ENCODE data around the gene ARL6.
A peak's percentile ranks its signal among the peaks of the same experiment; 100 is the strongest.

Gene ARL6

GRCh38 chr3:97825101-97825500 lies 60.5 kb downstream of the ARL6 start:
- peaks cover 31% of the 10 kb centered on the region for H3K4me1 ChIP-seq (ENCODE audit: low read depth, poor library complexity, severe bottlenecking)
- TF ChIP-seq, protein P1, sequence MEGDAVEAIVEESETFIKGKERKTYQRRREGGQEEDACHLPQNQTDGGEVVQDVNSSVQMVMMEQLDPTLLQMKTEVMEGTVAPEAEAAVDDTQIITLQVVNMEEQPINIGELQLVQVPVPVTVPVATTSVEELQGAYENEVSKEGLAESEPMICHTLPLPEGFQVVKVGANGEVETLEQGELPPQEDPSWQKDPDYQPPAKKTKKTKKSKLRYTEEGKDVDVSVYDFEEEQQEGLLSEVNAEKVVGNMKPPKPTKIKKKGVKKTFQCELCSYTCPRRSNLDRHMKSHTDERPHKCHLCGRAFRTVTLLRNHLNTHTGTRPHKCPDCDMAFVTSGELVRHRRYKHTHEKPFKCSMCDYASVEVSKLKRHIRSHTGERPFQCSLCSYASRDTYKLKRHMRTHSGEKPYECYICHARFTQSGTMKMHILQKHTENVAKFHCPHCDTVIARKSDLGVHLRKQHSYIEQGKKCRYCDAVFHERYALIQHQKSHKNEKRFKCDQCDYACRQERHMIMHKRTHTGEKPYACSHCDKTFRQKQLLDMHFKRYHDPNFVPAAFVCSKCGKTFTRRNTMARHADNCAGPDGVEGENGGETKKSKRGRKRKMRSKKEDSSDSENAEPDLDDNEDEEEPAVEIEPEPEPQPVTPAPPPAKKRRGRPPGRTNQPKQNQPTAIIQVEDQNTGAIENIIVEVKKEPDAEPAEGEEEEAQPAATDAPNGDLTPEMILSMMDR (conservative IDR thresholded peaks at IDR 0.05; ENCODE audit: low read depth, low read length): no peak
- no peak overlapping the region for H3K4me2 ChIP-seq
- H4K20me1 ChIP-seq (ENCODE audit: insufficient read depth): no peaks in the 10 kb centered on the region
- H3K27me3 ChIP-seq (ENCODE audit: insufficient read depth, low read depth): no peaks in the 10 kb centered on the region
- no peak overlapping the region for H3K27ac ChIP-seq
- H3K9ac ChIP-seq: no peak overlapping the region
- H2AFZ ChIP-seq (ENCODE audit: low read depth): no peak overlapping the region
- H3K79me2 ChIP-seq (ENCODE audit: insufficient read depth, low read depth): no peaks in the 10 kb centered on the region
- H3K36me3 ChIP-seq (ENCODE audit: insufficient read depth): no peaks in the 10 kb centered on the region
- no peak overlapping the region for H3K4me3 ChIP-seq (IDR thresholded peaks at IDR 0.05; ENCODE audit: insufficient read depth, low read depth, low read length)

DNA sequence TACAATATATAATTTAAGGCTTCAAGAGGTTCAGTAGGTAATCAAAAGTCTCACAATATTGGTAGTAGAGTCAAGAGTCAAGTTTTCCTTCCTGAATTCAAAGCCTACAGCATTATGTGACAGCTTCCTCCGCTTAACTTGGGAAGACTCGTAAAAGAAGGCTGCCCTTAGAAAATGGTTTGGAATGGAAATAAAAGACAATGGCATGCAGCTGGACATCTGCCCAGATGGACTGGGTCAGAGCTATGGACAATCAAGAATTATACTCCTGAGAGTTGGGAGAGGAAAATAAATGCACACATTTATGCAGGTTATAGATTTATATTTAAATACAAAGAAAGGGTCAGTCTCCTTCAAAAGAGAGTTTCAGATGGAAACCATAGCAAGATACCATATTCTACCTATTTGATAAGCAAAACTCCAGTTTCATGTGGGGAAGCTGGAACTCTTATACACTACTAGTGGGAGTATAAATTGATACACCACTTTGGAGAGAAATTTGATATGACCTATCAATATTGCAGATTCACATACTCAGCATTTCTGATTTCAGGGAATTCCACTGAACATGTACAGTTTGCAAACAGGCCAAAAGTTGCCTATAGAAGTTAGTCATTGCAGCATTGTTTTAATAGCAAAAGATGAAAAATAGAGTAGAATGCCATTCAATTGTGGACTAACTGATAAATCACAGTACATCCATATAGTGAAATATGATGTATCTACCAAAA lies 63.3 kb downstream of the ARL6 start:
- Histone ChIP-seq H3K79me2 (ENCODE audit: insufficient read depth, low read depth) (no peaks in the 10 kb centered on the region), H4K20me1 (ENCODE audit: insufficient read depth) (no peaks in the 10 kb centered on the region), H2AFZ (ENCODE audit: low read depth) (no peak overlapping the region), H3K36me3 (ENCODE audit: insufficient read depth) (no peaks in the 10 kb centered on the region), H3K4me2 (no peak overlapping the region), H3K27ac (no peak overlapping the region), H3K9ac (no peak overlapping the region), H3K4me1 (ENCODE audit: low read depth, poor library complexity, severe bottlenecking) (peaks cover 19% of the 10 kb centered on the region), H3K4me3 (IDR thresholded peaks at IDR 0.05; ENCODE audit: insufficient read depth, low read depth, low read length) (no peak overlapping the region), H3K27me3 (ENCODE audit: insufficient read depth, low read depth) (no peaks in the 10 kb centered on the region)
- TF ChIP-seq, protein P1 (conservative IDR thresholded peaks at IDR 0.05; ENCODE audit: low read depth, low read length): no peak

DNA sequence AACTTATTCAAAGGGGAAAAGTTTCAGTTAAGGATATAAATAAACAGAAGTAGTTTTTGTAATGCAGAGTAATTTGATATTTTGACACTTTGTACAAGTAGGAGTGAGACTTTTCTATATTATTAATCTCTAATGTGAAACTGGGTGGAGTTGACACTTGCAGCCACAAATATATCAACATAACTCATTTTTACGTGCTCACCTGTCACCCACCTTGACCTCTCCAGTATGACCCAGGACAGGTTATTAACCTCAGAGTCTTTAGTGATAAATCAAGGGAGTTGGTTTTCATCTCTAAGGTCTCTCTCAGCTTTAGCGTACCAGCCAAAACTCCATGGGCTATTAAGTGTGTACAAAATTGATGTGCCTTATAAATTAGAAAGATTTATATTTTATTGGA lies 64.6 kb downstream of the ARL6 start:
- no peaks in the 10 kb centered on the region for H3K27me3 ChIP-seq (ENCODE audit: insufficient read depth, low read depth)
- peak overlapping the region; percentile 1; the same call in 1 of the 2 replicates for H3K4me2 ChIP-seq
- no peak overlapping the region for H3K4me3 ChIP-seq (IDR thresholded peaks at IDR 0.05; ENCODE audit: insufficient read depth, low read depth, low read length)
- no peak overlapping the region for H3K27ac ChIP-seq
- no peaks in the 10 kb centered on the region for H4K20me1 ChIP-seq (ENCODE audit: insufficient read depth)
- peaks cover 16% of the 10 kb centered on the region for H3K4me1 ChIP-seq (ENCODE audit: low read depth, poor library complexity, severe bottlenecking)
- H3K36me3 ChIP-seq (ENCODE audit: insufficient read depth): no peaks in the 10 kb centered on the region
- H3K9ac ChIP-seq: no peak overlapping the region
- no peak overlapping the region for H2AFZ ChIP-seq (ENCODE audit: low read depth)
- TF ChIP-seq, protein P1 (conservative IDR thresholded peaks at IDR 0.05; ENCODE audit: low read depth, low read length): no peak
- no peaks in the 10 kb centered on the region for H3K79me2 ChIP-seq (ENCODE audit: insufficient read depth, low read depth)

GRCh38 chr3:97830638-97831037 lies 66.1 kb downstream of the ARL6 start:
- no peaks in the 10 kb centered on the region for H3K79me2 ChIP-seq (ENCODE audit: insufficient read depth, low read depth)
- no peak overlapping the region for H3K4me2 ChIP-seq
- no peaks in the 10 kb centered on the region for H3K36me3 ChIP-seq (ENCODE audit: insufficient read depth)
- H3K27me3 ChIP-seq (ENCODE audit: insufficient read depth, low read depth): no peaks in the 10 kb centered on the region
- H3K27ac ChIP-seq: no peak overlapping the region
- TF ChIP-seq, protein P1 (conservative IDR thresholded peaks at IDR 0.05; ENCODE audit: low read depth, low read length): no peak
- no peaks in the 10 kb centered on the region for H4K20me1 ChIP-seq (ENCODE audit: insufficient read depth)
- no peak overlapping the region for H3K9ac ChIP-seq
- peaks cover 16% of the 10 kb centered on the region for H3K4me1 ChIP-seq (ENCODE audit: low read depth, poor library complexity, severe bottlenecking)
- no peak overlapping the region for H3K4me3 ChIP-seq (IDR thresholded peaks at IDR 0.05; ENCODE audit: insufficient read depth, low read depth, low read length)
- no peak overlapping the region for H2AFZ ChIP-seq (ENCODE audit: low read depth)

All from KMS-11 (cell line).